Liver (tissue), 9 donors: ENCODE results near the gene DLX4. TPM values are rescaled to one million over a fixed set of nuclear protein-coding genes. Genes with fewer than 3 reads are reported as not detected.

Experiments
- DNase-seq: peaks from one replicate; pipeline ENCODE4 v3.0.0-alpha.2; 2017; ENCODE audit warnings: low spot score
- H3K27ac ChIP-seq, 2 donors: one replicate each; pipeline ENCODE4 v1.7.0; 2013; ENCODE audit warnings: inconsistent platforms in 2 of 2, low read length in 2 of 2, control low read depth in 1 of 2, low read depth in 1 of 2, mild to moderate bottlenecking in 1 of 2
- H3K27me3 ChIP-seq, 4 donors: one replicate each; pipeline versions ENCODE4 v1.6.1 to v1.7.0; 2013; ENCODE audit warnings: low read length in 3 of 4, inconsistent platforms in 1 of 4, mild to moderate bottlenecking in 1 of 4, moderate library complexity in 1 of 4; ENCODE audit not compliant: control insufficient read depth in 4 of 4, insufficient read depth in 4 of 4
- H3K36me3 ChIP-seq, 4 donors: one replicate each; pipeline versions ENCODE4 v1.6.1 to v1.7.0; 2013; ENCODE audit warnings: low read length in 3 of 4, mild to moderate bottlenecking in 3 of 4, low read depth in 1 of 4, moderate library complexity in 1 of 4; ENCODE audit not compliant: control insufficient read depth in 4 of 4, insufficient read depth in 3 of 4
- H3K4me1 ChIP-seq, 4 donors: one replicate each; pipeline versions ENCODE4 v1.6.1 to v1.7.0; 2013; ENCODE audit warnings: low read length in 3 of 4, mild to moderate bottlenecking in 3 of 4, moderate library complexity in 1 of 4; ENCODE audit not compliant: control insufficient read depth in 4 of 4, insufficient read depth in 4 of 4
- H3K4me3 ChIP-seq, 3 donors: one replicate each; pipeline versions ENCODE4 v1.6.1 to v1.7.0; 2013; ENCODE audit warnings: low read length in 3 of 3, control low read depth in 1 of 3, low read depth in 1 of 3, mild to moderate bottlenecking in 1 of 3
- H3K9ac ChIP-seq, 2 donors: one replicate each; pipeline ENCODE4 v1.7.0; 2013; ENCODE audit warnings: low read length in 2 of 2, mild to moderate bottlenecking in 2 of 2, moderate library complexity in 2 of 2, control low read depth in 1 of 2, low read depth in 1 of 2
- H3K9me3 ChIP-seq, 4 donors: one replicate each; pipeline versions ENCODE4 v1.6.1 to v1.7.0; 2013; ENCODE audit warnings: low read length in 3 of 4; ENCODE audit not compliant: control insufficient read depth in 4 of 4
- ATF3 ChIP-seq: IDR thresholded peaks from 2 replicates; pipeline ENCODE4 v1.6.1; 2016; ENCODE audit warnings: antibody characterized with exemption
- EGR1 ChIP-seq, 2 donors: IDR thresholded peaks; 2 replicates each; pipeline ENCODE4 v1.6.1; 2016 to 2018; ENCODE audit warnings: antibody characterized with exemption in 2 of 2, low read depth in 2 of 2
- FOXA1 ChIP-seq: IDR thresholded peaks from 2 replicates; pipeline ENCODE4 v1.6.1; 2016; ENCODE audit warnings: antibody characterized with exemption
- FOXA2 ChIP-seq: IDR thresholded peaks from 2 replicates; pipeline ENCODE4 v1.6.1; 2016; ENCODE audit warnings: antibody characterized with exemption
- HNF4A ChIP-seq, 2 donors: conservative IDR thresholded peaks; 2 replicates each; pipeline ENCODE4 v1.6.1; 2016; ENCODE audit warnings: antibody characterized with exemption in 2 of 2, mild to moderate bottlenecking in 2 of 2
- HNF4G ChIP-seq: IDR thresholded peaks from 2 replicates; pipeline ENCODE4 v1.6.1; 2016; ENCODE audit warnings: antibody characterized with exemption
- JUND ChIP-seq, 2 donors: IDR thresholded peaks; 2 replicates each; pipeline ENCODE4 v1.6.1; 2016; ENCODE audit warnings: antibody characterized with exemption in 2 of 2
- MAX ChIP-seq: IDR thresholded peaks from 2 replicates; pipeline ENCODE4 v1.6.1; 2016; ENCODE audit warnings: antibody characterized with exemption
- RAD21 ChIP-seq, 2 donors: IDR thresholded peaks; 2 replicates each; pipeline ENCODE4 v1.6.1; 2016; ENCODE audit warnings: antibody characterized with exemption in 2 of 2, mild to moderate bottlenecking in 2 of 2
- RXRA ChIP-seq, 2 donors: IDR thresholded peaks; 2 replicates each; pipeline ENCODE4 v1.6.1; 2017 to 2018; ENCODE audit warnings: antibody characterized with exemption in 2 of 2, mild to moderate bottlenecking in 1 of 2
- SP1 ChIP-seq: IDR thresholded peaks from 2 replicates; pipeline ENCODE4 v1.6.1; 2018; ENCODE audit warnings: antibody characterized with exemption, mild to moderate bottlenecking
- TAF1 ChIP-seq: conservative IDR thresholded peaks from 2 replicates; pipeline ENCODE4 v1.6.1; 2016; ENCODE audit warnings: antibody characterized with exemption, mild to moderate bottlenecking
- ZBTB33 ChIP-seq: IDR thresholded peaks from 2 replicates; pipeline ENCODE4 v1.6.1; 2016; ENCODE audit warnings: antibody characterized with exemption
- whole genome bisulfite sequencing: extraction: QIAGEN DNeasy Blood & Tissue Kit; methylation state at CpG from one replicate; pipeline ENCODE4 v1.1.7; 2013; 5-methylcytosine and 5-hydroxymethylcytosine counted together
- polyA plus RNA-seq, 2 donors: library from polyadenylated mRNA; stranded (reverse) in 1 of 2; unstranded in 1 of 2; fragments of 200-250 nt in 1 of 2; fragments of >200 nt in 1 of 2; fragmentation: Nextera tagmentation in 1 of 2; extraction: Ambion mirVana in 1 of 2; gene quantifications; one replicate each; pipeline versions ENCODE4 v1.2.1 to v1.2.3, GENCODE V29; 2013 to 2015
- total RNA-seq, 2 donors: library from RNA; depleted of rRNA; stranded (reverse); fragments of >200 nt; gene quantifications; one replicate each; pipeline ENCODE4 v1.2.3, GENCODE V29; 2014
- donor health status: healthy.
- donor health status: healthy.
- donor health status: healthy.
- donor health status: healthy.
- donor health status: healthy.

Gene DLX4
- total and polyA plus RNA-seq, 4 donors = not detected

GRCh38 chr17:49990331-49990730, 21.3 kb downstream of the DLX4 start:
- WGBS = 32% methylated on average over 3 of the region's 3 CpGs

GRCh38 chr17:49990921-49991320, 21.9 kb downstream of the DLX4 start:
- 69% methylated on average over 8 of the region's 8 CpGs for WGBS
- Histone ChIP-seq H3K9ac (no peak overlapping the region), H3K9me3 (no peaks in the 10 kb centered on the region), H3K36me3 (no peaks in the 10 kb centered on the region), H3K4me1 (peaks cover 6 to 23% (median 14%) of the 10 kb centered on the region in 4 donors), H3K27ac (no peak overlapping the region), H3K4me3 (no peak overlapping the region), H3K27me3 (peaks cover 3 to 15% (median 11%) of the 10 kb centered on the region in 4 donors)
- TF ChIP-seq ATF3 (no peak), RAD21 (IDR thresholded peaks at IDR 0.05) (no peak), HNF4G (no peak), FOXA1 (no peak), HNF4A (conservative IDR thresholded peaks at IDR 0.05) (no peak)
- no peak for DNase-seq

More at GRCh38 chr17:49990331-49990730, 21.3 kb downstream of the DLX4 start:
- no peaks in the 10 kb centered on the region for H3K36me3 ChIP-seq
- H3K27ac ChIP-seq = no peak overlapping the region
- no peak overlapping the region for H3K4me3 ChIP-seq
- no peaks in the 10 kb centered on the region for H3K9me3 ChIP-seq
- TF ChIP-seq ZBTB33 = no peak
- H3K4me1 ChIP-seq = peaks cover 6 to 23% (median 14%) of the 10 kb centered on the region in 4 donors
- peaks cover under 1 to 15% (median 10%) of the 10 kb centered on the region in 4 donors for H3K27me3 ChIP-seq
- H3K9ac ChIP-seq = no peak overlapping the region
- DNase-seq = no peak

- Histone ChIP-seq H3K27me3 (peaks cover 3 to 19% (median 16%) of the 10 kb centered on the region in 4 donors), H3K4me3 (no peak overlapping the region), H3K9me3 (no peaks in the 10 kb centered on the region), H3K4me1 (peaks cover 6 to 26% (median 17%) of the 10 kb centered on the region in 4 donors), H3K27ac (no peak overlapping the region), H3K36me3 (no peaks in the 10 kb centered on the region), H3K9ac (no peak overlapping the region)
- no peak for DNase-seq
- 76% methylated on average over 14 of the region's 14 CpGs for WGBS
- TF ChIP-seq RXRA (IDR thresholded peaks at IDR 0.05) = no peak
- no peak for TF ChIP-seq FOXA2
- no peak for TF ChIP-seq MAX
- TF ChIP-seq HNF4A (conservative IDR thresholded peaks at IDR 0.05) = no peak
- TF ChIP-seq FOXA1 = no peak
- no peak for TF ChIP-seq TAF1
- TF ChIP-seq SP1 = no peak
- no peak for TF ChIP-seq JUND (IDR thresholded peaks at IDR 0.05)
- no peak for TF ChIP-seq RAD21 (IDR thresholded peaks at IDR 0.05)
- TF ChIP-seq EGR1 (IDR thresholded peaks at IDR 0.05; ENCODE audit: low read depth in 2 of 2) = no peak
- TF ChIP-seq ATF3 = no peak
- no peak for TF ChIP-seq ZBTB33
These were observed 22.4 kb downstream of the DLX4 start for GRCh38 chr17:49991409-49991808.
